Measurements from ENCODE around the gene GRIA1. TPM values are rescaled to one million over a fixed set of nuclear protein-coding genes. Genes with fewer than 3 reads are reported as not detected.
"Not testable (repeated sequence)": the region's sequence is repeated elsewhere in the genome, so short reads cannot be mapped to it uniquely, and the experiment has no call there.

The GRIA1 gene
- total RNA-seq, 1 donor from 2014 or later: not detected

GRCh38 chr5:153671653-153672346, 181.3 kb downstream of the GRIA1 start:
- peak; percentile 14 for DNase-seq

- peak; percentile 79 for DNase-seq
Measured at GRCh38 chr5:153672347-153673090, 182.0 kb downstream of the GRIA1 start.

DNA sequence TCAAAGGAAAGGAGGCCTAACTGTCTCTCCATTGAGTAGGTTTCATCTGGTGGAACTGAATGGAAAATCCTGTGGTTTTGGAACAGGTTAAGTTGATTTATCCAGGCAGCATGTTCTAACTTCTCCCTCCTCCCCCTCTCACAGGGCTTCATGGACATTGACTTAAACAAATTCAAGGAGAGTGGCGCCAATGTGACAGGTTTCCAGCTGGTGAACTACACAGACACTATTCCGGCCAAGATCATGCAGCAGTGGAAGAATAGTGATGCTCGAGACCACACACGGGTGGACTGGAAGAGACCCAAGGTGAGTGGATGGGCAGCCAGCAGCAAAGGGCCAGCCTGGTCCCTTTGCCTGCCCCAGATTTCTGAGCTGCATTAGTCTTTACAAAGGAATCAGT, 183.9 kb downstream of the GRIA1 start:
- no peak for DNase-seq

DNA sequence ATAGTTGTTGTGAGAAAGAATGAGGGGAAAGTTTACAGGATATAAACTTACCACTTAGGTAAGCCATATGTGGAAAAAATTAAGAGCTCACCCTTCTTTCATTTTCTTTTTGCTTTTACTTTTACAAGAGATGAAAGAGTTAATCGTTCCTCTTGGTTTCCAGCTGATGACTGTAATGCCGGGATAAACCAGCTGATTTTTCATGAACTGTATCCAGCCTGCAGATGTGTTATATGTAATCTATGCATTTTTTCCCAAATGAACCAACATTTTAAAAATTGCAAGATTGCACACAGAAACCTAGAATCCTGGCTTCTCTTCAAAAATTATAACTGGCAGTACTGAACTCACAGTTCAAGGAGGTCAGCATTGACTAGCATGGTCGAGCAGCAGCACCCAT, 185.9 kb downstream of the GRIA1 start:
- no peak for DNase-seq

- no peak for DNase-seq
Measured at GRCh38 chr5:153676821-153677220, 186.4 kb downstream of the GRIA1 start.

- peak; percentile 76 for DNase-seq
Measured at GRCh38 chr5:153678617-153679329, 188.3 kb downstream of the GRIA1 start.

DNA sequence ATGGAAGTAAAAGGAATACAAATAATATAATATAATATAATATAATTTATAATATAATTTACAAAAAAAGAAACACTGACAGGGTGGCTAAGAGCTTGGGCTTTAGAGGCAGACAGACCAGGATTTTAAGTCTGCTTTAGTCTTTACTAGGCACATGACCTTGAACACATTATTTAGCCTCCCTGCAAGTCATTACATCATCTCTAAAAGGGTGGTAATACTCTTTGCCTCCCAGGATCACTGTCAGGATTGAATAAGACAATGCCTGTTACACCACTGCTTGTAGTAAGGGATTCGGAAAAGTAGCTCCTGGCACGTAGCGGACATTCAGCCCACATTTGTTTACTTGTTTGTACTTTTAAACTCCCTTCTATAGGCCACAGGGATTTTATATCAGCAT, 199.8 kb downstream of the GRIA1 start:
- DNase-seq: no peak

DNA sequence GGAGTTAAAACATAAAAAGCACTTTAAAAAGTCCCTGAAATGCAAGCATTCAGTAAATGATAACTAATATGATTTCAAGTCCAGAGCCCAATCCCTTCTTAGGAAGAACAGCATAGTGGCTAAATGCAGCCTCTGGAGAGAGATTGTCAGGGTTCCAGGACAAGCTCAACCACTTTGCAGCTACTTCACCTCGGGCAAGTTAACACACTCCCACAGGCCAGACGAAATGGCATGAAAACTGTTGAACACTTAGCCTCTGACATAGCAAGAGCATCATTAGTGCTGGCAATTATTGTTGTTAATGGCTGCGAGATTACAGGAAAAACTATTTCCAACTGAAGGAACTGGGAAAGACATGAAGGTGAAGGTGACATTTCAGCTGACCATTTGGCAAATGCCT, 205.8 kb downstream of the GRIA1 start:
- DNase-seq: no peak

DNA sequence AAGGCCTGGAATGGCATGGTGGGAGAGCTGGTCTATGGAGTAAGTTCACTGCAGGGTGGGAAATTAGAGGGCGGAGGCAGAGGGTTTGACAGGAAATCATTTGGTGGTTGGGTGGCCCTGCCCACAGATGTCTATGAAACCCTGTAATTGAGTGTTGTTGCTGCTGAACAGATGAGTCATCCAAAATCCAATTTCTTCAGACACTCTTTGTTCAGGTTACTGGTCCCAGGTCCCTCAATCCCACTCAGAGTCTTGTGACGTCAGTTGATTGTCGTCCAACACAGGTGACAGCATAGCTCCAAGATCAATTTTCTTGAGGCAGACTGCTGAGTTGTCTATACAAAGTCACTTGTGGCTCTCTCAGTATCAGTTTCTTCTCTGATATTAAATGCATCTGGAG, 208.6 kb downstream of the GRIA1 start:
- no peak for DNase-seq

GRCh38 chr5:153700940-153701339, 210.5 kb downstream of the GRIA1 start:
- no peak for DNase-seq

GRCh38 chr5:153702265-153702664, 211.8 kb downstream of the GRIA1 start:
- DNase-seq: no peak

DNA sequence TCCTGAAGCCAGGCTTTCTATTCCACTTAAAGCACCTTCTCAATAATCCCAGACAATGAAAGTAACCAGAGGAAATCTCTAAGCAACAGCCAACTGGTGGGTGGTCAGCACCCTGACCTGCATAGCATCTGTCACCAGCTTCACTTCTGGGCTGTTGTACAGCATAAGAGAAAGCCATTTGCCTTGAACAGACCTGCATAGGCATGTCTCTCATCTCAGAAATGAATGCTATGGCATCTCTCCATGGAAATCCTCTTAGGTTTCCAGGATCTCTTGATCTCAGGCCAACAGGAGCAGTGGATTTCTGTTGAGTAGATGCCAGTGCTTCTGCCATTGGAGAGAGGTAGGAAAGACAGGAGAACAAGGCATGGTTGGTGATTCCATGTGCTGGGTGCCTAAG, 213.6 kb downstream of the GRIA1 start:
- DNase-seq: no peak

DNA sequence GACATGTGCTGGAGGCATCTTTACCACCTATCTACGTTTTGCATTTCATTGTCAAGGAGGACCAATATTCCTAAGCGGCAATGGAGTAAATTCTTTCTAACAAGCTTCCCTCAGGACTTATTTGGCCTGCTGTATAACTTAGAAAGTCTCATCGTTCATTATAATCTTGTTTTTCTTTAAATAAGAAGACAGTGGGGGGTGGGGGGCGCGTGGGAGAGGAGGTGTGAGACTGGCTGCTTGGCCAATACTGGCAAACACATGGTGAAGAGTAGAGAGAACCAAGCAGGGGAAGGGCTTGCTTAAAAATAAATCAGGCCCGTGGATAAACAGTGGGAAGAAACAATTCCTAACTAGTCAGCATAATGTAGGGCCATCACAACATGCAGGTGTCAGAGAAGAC, 217.2 kb downstream of the GRIA1 start:
- no peak for DNase-seq

GRCh38 chr5:153711755-153712154, 221.3 kb downstream of the GRIA1 start:
- DNase-seq: peak; percentile 30

GRCh38 chr5:153712946-153713345, 222.5 kb downstream of the GRIA1 start:
- DNase-seq: no peak

DNA sequence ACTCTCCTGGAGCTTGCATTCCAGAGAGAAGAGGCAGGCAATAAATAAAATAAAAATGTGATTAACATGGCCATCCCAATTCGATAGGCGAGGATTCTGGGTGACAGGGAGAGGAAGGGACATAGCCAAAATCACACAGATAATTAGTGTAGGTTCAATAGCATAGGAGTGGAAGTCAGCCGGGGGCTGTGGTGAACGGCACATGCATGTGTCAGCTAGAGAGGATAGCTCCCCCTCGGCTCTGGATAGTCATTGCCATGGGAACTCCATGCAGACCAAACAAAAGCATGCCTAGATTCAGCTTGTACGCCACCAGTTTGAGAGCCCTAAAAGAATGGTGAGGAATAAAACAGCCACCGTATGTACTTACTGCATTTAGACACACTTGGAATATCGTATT, 223.5 kb downstream of the GRIA1 start:
- no peak for DNase-seq

DNA sequence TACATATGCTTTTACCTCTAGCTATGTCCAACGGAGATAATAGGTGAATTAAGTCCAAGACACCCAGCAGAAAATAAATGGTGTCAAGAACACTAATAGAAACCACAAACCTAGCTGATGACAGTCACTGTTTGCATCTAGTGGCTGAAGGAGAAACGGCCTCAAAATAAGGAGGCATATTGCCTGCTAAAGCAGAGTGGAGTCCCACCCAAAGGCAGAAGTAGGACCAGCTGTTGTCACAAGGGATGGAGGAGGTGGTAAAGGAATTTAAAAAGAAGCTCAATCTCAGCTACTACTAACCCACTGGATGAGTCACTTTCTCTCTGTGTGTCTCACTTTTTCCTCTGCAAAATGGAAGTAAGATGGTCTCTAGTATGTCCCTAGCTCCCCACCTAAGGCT, 224.3 kb downstream of the GRIA1 start:
- no peak for DNase-seq

GRCh38 chr5:153717287-153717686, 226.8 kb downstream of the GRIA1 start:
- no peak for DNase-seq

- no peak for DNase-seq
Measured at GRCh38 chr5:153718713-153719112, 228.2 kb downstream of the GRIA1 start.

DNA sequence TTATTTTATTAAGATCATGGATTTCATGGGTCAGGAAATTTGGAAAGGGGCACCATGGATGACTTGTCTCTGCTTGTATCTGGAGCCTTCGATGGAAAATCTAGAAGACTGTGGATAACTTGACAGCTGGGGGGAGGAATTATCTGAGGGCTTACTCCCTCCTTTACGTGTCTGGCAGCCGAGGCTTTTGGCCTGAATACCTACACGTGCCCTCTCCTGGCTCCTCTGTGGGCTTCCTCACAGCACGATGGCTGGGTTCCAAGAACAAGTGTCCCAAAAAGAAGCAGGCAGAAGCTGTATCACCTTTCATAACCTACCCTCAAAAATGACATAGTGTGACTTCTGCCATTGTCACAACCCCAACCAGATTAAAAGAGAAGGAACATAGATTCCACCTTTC, 228.9 kb downstream of the GRIA1 start:
- no peak for DNase-seq

DNA sequence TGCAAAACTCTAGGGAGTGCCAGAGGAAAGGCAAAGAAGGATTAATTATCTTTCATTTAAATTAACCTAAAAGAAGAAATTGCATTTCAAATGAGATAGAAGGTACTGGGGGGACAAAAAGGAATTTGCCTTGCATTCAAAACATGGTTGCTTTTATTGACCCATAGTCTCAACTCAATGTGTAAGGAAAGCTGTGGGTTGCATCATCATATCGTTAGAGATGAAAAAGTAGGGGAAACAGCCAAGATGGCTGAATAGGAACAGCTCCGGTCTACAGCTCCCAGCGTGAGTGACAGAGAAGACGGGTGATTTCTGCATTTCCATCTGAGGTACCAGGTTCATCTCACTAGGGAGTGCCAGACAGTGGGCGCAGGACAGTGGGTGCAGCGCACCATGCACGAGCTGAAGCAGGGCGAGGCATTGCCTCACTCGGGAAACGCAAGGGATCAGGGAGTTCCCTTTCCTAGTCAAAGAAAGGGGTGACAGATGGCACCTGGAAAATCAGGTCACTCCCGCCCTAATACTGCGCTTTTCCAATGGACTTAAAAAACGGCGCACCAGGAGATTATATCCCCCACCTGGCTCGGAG, 232.6 kb downstream of the GRIA1 start:
- DNase-seq: not testable (repeated sequence)

DNA sequence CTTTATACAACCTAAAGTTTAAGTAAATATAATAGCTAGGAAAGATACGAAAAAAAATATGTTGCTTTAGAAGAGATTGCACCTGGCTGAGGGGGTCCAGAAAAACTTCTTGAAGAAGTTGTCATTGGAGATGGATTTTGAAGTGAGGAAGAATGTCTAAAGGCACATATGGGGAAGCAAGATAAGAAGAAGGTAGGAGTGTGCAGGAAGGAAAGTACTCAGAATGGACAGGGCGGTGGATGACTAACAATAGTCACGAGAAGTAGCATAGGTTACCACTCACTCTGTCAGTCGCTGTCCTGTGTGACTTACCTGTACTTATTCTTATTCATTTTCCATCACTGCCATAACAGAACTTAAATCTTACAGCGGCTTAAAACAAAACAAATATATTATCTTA, 251.6 kb downstream of the GRIA1 start:
- no peak for DNase-seq

DNA sequence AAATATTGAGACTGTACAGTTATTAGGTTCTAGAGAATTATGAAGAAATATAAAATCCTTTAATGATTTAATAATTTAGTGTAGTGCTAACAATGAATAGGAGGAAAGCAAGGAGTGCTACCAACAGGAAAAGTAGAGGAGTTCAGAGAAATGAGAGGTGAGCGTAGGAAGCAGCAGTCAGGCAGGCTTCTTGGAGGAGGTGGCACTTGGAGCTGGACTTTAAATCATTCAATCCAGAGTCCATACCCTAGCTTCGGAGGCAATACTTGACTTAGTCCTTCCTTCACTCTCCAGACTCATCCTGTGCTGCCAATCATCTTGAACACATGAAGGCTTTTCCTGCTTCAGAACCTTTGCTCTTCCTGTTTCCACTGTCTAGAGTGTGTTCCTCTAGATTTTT, 254.3 kb downstream of the GRIA1 start:
- DNase-seq: no peak

Data from dermis blood vessel endothelial cell (primary cell).